HCT116 (cell line): ENCODE results near the gene APAF1. TPM values are rescaled to one million over a fixed set of nuclear protein-coding genes. Genes with fewer than 3 reads are reported as not detected.
A peak's percentile ranks its signal among the peaks of the same experiment; 100 is the strongest.

Source experiments
- ATAC-seq: fragments of 200-7000 bp; cut with Tn5 transposase; 2 replicates; pipeline ENCODE4 v1.9.1; 2020; ENCODE audit warnings: mild to moderate bottlenecking, moderate library complexity
- BruUV-seq: library from RNA; stranded (reverse); fragments of 400-500 nt; replicated peaks from 2 replicates; lab custom pipeline; 2021; lab: Mats Ljungman, UMichigan
- CTCF ChIA-PET: fragments of 300-600 bp; sonication (Branson Sonifier 250); formaldehyde crosslinking; loops from one replicate; lab custom pipeline; 2021; ENCODE audit warnings: antibody characterized with exemption; lab: Charles Lee
- POLR2A ChIA-PET: fragments of 300-600, 350-600 bp; sonication (Branson Sonifier 250); formaldehyde crosslinking; loops from one replicate; lab custom pipeline; 2021; ENCODE audit warnings: antibody characterized with exemption; lab: Charles Lee
- RAD21 ChIA-PET, 2 experiments: fragments of 300-600 bp; sonication (Branson Sonifier 250); formaldehyde crosslinking; loops; one replicate each; lab custom pipeline; 2023; ENCODE audit warnings: low total read pairs in 2 of 2; ENCODE audit not compliant: uncharacterized antibody in 2 of 2, unreplicated experiment in 2 of 2, low non-redundant PET in 1 of 2; lab: Charles Lee
- DNase-seq: peaks from one replicate; pipeline ENCODE4 v3.0.0-alpha.2; 2010; ENCODE audit warnings: low read depth, low spot score
- H2AFZ ChIP-seq: fragments of 200-600 bp; shearing (Covaris generic), sonication (generic); 2 replicates; pipeline ENCODE4 v1.6.1; 2017; ENCODE audit warnings: low read depth, mixed run types, mixed read lengths, antibody characterized with exemption, low read length; ENCODE audit not compliant: poor library complexity, severe bottlenecking
- H3K27ac ChIP-seq: 2 replicates; pipeline ENCODE4 v1.5.1; 2012; ENCODE audit warnings: low read depth, low read length
- H3K27me3 ChIP-seq: fragments of 200-600 bp; sonication (generic); 2 replicates; pipeline ENCODE4 v1.6.1; 2016; ENCODE audit warnings: mixed run types, low read length, mixed read lengths; ENCODE audit not compliant: insufficient read depth
- H3K36me3 ChIP-seq, 2 experiments: fragments of 200-500 bp in 1 of 2; fragments of 200-600 bp in 1 of 2; sonication (Bioruptor generic) in 1 of 2; sonication (generic) in 1 of 2; 2 replicates each; pipeline versions ENCODE4 v1.5.1 to v1.6.1; 2014 to 2016; ENCODE audit warnings: low read length in 2 of 2, inconsistent platforms in 1 of 2, mixed read lengths in 1 of 2, mixed run types in 1 of 2; ENCODE audit not compliant: insufficient read depth in 2 of 2, control insufficient read depth in 1 of 2
- H3K4me1 ChIP-seq, 2 experiments: fragments of 200-600 bp in 1 of 2; sonication (generic) in 1 of 2; 2 replicates each; pipeline versions ENCODE4 v1.5.1 to v1.6.1; 2012 to 2017; ENCODE audit warnings: low read length in 2 of 2, inconsistent platforms in 1 of 2, mild to moderate bottlenecking in 1 of 2, mixed read lengths in 1 of 2, mixed run types in 1 of 2, moderate library complexity in 1 of 2; ENCODE audit not compliant: insufficient read depth in 2 of 2, control insufficient read depth in 1 of 2
- H3K4me2 ChIP-seq: fragments of 200-600 bp; sonication (generic); 2 replicates; pipeline ENCODE4 v1.6.1; 2017; ENCODE audit warnings: mixed run types, low read length, mixed read lengths
- H3K4me3 ChIP-seq, 2 experiments: fragments of 200-600 bp in 1 of 2; sonication (generic) in 1 of 2; replicated peaks in 1 of 2; 2 replicates each; pipeline ENCODE4 v1.5.1; 2011 to 2016; ENCODE audit warnings: low read length in 2 of 2, control low read depth in 1 of 2, low read depth in 1 of 2, mild to moderate bottlenecking in 1 of 2, mixed read lengths in 1 of 2, mixed run types in 1 of 2
- H3K79me2 ChIP-seq: fragments of 200-600 bp; sonication (generic); 2 replicates; pipeline ENCODE4 v1.6.1; 2017; ENCODE audit warnings: mild to moderate bottlenecking, mixed run types, low read length, moderate library complexity, mixed read lengths; ENCODE audit not compliant: insufficient read depth
- H3K9ac ChIP-seq: fragments of 200-600 bp; sonication (generic); 2 replicates; pipeline ENCODE4 v1.6.1; 2016; ENCODE audit warnings: low read length, mixed read lengths
- H3K9me2 ChIP-seq: fragments of 200-600 bp; sonication (generic), shearing (Covaris generic); 2 replicates; pipeline ENCODE4 v1.6.1; 2017; ENCODE audit warnings: mixed run types, mild to moderate bottlenecking, moderate library complexity; ENCODE audit not compliant: insufficient read depth
- H3K9me3 ChIP-seq, 2 experiments: fragments of 200-500 bp in 1 of 2; fragments of 200-600 bp in 1 of 2; sonication (Bioruptor generic) in 1 of 2; sonication (generic) in 1 of 2; 2 replicates each; pipeline ENCODE4 v1.6.1; 2014 to 2017; ENCODE audit warnings: low read length in 2 of 2, mixed read lengths in 2 of 2, inconsistent platforms in 1 of 2, low read depth in 1 of 2, mild to moderate bottlenecking in 1 of 2, mixed run types in 1 of 2, moderate library complexity in 1 of 2; ENCODE audit not compliant: control insufficient read depth in 1 of 2, insufficient read depth in 1 of 2
- H4K20me1 ChIP-seq: fragments of 200-600 bp; sonication (generic), shearing (Covaris generic); 2 replicates; pipeline ENCODE4 v1.6.1; 2017; ENCODE audit warnings: mixed run types, mild to moderate bottlenecking, moderate library complexity; ENCODE audit not compliant: insufficient read depth
- EGR1 ChIP-seq: IDR thresholded peaks from 2 replicates; pipeline ENCODE4 v1.6.1; 2012; ENCODE audit warnings: low read depth
- EZH2phosphoT487 ChIP-seq: fragments of 200-600 bp; IDR thresholded peaks from 2 replicates; pipeline ENCODE4 v1.6.1; 2018; ENCODE audit warnings: antibody characterized with exemption, borderline replicate concordance
- FOSL1 ChIP-seq: IDR thresholded peaks from 2 replicates; pipeline ENCODE4 v1.6.1; 2012; ENCODE audit warnings: low read depth
- intact Hi-C: fragments of 100-400 bp; cut with micrococcal nuclease; formaldehyde crosslinking; loops from 2 replicates; pipeline ENCODE4 v1.10.0; 2022
- total RNA-seq: library from RNA; stranded (reverse); gene quantifications from one replicate; pipeline ENCODE4 v1.2.1, GENCODE V29; 2021; ENCODE audit not compliant: unreplicated experiment

The APAF1 gene
- total RNA-seq, 1 experiment from 2014 or later, result 13.9 TPM

- Histone ChIP-seq H3K36me3 (peaks cover 0 to 12% of the 10 kb centered on the region in 2 experiments; a peak in 2 of 4 replicates), H3K4me1 (peaks cover 9 to 11% of the 10 kb centered on the region in 2 experiments), H3K9me3 (no peaks in the 10 kb centered on the region), H3K4me3 (no peak overlapping the region), H3K4me2 (peak overlapping the region; percentile 34), H3K9me2 (no peaks in the 10 kb centered on the region), H3K27me3 (no peaks in the 10 kb centered on the region), H3K27ac (no peak overlapping the region), H2AFZ (no peak overlapping the region), H4K20me1 (no peaks in the 10 kb centered on the region), H3K9ac (no peak overlapping the region), H3K79me2 (no peaks in the 10 kb centered on the region)
- DNase-seq (no peak), ATAC-seq (peak; percentile 30)
- ChIA-PET RAD21 (no interaction called here), POLR2A (no interaction called here), CTCF (no interaction called here)
- TF ChIP-seq FOSL1 (no peak), EGR1 (0 out of 2 replicates have a peak, but pooled peaks have one; percentile 15)
- no TSS peak for BruUV-seq
- intact Hi-C loops, result no loop called here
Observed at GRCh38 chr12:98656289-98657101, 11.4 kb downstream of the APAF1 start.

GRCh38 chr12:98660521-98660920 is 15.4 kb downstream of the APAF1 start:
- ChIA-PET CTCF (no interaction called here), RAD21 (no interaction called here), POLR2A (no interaction called here)
- Histone ChIP-seq H2AFZ (no peak overlapping the region), H3K4me1 (peaks cover 9 to 11% of the 10 kb centered on the region in 2 experiments), H3K4me3 (no peak overlapping the region), H3K79me2 (no peaks in the 10 kb centered on the region), H4K20me1 (no peaks in the 10 kb centered on the region), H3K27me3 (no peaks in the 10 kb centered on the region), H3K36me3 (peaks cover 2 to 22% of the 10 kb centered on the region in 2 experiments; a peak in 3 of 4 replicates), H3K9ac (no peak overlapping the region), H3K9me2 (no peaks in the 10 kb centered on the region), H3K4me2 (no peak overlapping the region), H3K27ac (no peak overlapping the region), H3K9me3 (no peaks in the 10 kb centered on the region)
- no TSS peak for BruUV-seq
- intact Hi-C loops, result no loop called here
- ATAC-seq (no peak), DNase-seq (no peak)
- TF ChIP-seq EGR1 (no peak), EZH2phosphoT487 (no peak)
